ENCODE data around the gene NF1. TPM values are rescaled to one million over a fixed set of nuclear protein-coding genes. Genes with fewer than 3 reads are reported as not detected.

NF1 gene
- polyA plus RNA-seq, 3 donors = 1.2 to 7.4 (median 2.1) TPM

DNA sequence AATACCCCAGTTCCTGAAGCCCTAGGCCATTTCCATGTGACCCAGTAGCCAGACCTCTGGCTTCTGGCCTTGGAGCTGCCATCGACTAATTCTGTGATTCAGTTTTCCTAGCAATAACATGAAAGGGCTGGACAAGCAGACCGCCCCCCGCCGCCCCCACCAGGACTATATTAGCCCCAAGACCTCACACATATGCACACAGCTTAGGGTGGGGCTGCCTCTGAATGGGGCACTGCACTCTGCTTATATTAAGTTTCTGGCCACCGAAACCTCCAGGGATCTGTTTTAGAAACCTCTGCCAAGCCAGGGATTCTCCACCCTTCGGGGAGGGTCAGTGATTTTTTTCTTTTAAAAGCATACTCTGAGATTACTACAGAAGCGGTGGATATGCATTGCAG is 299.0 kb downstream of the NF1 start:
- peaks cover 0 to 16% (median 7%) of the 10 kb centered on the region in 7 donors for H3K9me3 Mint-ChIP-seq
- intact Hi-C loops (cut with micrococcal nuclease) = no loop called here
- peaks cover 0 to 8% of the 10 kb centered on the region in 2 donors for H3K36me3 Mint-ChIP-seq
- H3K4me3 Mint-ChIP-seq = peak overlapping the region in 1 of 2 donors; percentile 80
- H3K9me3 ChIP-seq (replicated peaks in 1 of 2; ENCODE audit: control insufficient read depth in 1 of 2, insufficient read depth in 1 of 2, low read length in 2 of 2) = no peaks in the 10 kb centered on the region
- H3K27ac ChIP-seq (ENCODE audit: low read depth in 1 of 2, low read length in 2 of 2) = no peak overlapping the region
- 91% methylated on average over 5 of the region's 7 CpGs for WGBS (ENCODE audit: insufficient coverage)
- no peak overlapping the region for H3K4me3 ChIP-seq (replicated peaks in 1 of 3; ENCODE audit: low read depth in 2 of 3, low read length in 3 of 3)
- H3K27me3 ChIP-seq (ENCODE audit: control insufficient read depth in 2 of 2, insufficient read depth in 2 of 2, low read length in 2 of 2) = peaks cover 26 to 56% of the 10 kb centered on the region in 2 donors
- peaks cover 10 to 14% of the 10 kb centered on the region in 2 donors for H3K4me1 ChIP-seq (ENCODE audit: control insufficient read depth in 1 of 2, insufficient read depth in 2 of 2, low read length in 2 of 2)
- H4K20me1 ChIP-seq (ENCODE audit: insufficient read depth, low read length) = no peaks in the 10 kb centered on the region
- H2AFZ ChIP-seq (ENCODE audit: insufficient read depth, low read depth, low read length, poor library complexity, severe bottlenecking) = no peak overlapping the region
- H3K4me2 ChIP-seq (replicated peaks; ENCODE audit: extremely low read depth, low read length, poor library complexity, severe bottlenecking) = no peak overlapping the region
- H3K4me1 Mint-ChIP-seq = peaks cover 16% of the 10 kb centered on the region
- H3K9ac ChIP-seq (ENCODE audit: insufficient read depth, low read length, poor library complexity, severe bottlenecking) = no peak overlapping the region
- no peaks in the 10 kb centered on the region for H3K79me2 ChIP-seq (ENCODE audit: insufficient read depth, low read length)
- peaks cover 55 to 65% (median 61%) of the 10 kb centered on the region in 3 donors for H3K27me3 Mint-ChIP-seq (ENCODE audit: low read depth in 3 of 3)
- TF ChIP-seq, protein P1, sequence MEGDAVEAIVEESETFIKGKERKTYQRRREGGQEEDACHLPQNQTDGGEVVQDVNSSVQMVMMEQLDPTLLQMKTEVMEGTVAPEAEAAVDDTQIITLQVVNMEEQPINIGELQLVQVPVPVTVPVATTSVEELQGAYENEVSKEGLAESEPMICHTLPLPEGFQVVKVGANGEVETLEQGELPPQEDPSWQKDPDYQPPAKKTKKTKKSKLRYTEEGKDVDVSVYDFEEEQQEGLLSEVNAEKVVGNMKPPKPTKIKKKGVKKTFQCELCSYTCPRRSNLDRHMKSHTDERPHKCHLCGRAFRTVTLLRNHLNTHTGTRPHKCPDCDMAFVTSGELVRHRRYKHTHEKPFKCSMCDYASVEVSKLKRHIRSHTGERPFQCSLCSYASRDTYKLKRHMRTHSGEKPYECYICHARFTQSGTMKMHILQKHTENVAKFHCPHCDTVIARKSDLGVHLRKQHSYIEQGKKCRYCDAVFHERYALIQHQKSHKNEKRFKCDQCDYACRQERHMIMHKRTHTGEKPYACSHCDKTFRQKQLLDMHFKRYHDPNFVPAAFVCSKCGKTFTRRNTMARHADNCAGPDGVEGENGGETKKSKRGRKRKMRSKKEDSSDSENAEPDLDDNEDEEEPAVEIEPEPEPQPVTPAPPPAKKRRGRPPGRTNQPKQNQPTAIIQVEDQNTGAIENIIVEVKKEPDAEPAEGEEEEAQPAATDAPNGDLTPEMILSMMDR (IDR thresholded peaks at IDR 0.05) = no peak
- no peak overlapping the region for H3K27ac Mint-ChIP-seq
- no peaks in the 10 kb centered on the region for H3K36me3 ChIP-seq (replicated peaks in 1 of 2; ENCODE audit: control insufficient read depth in 1 of 2, insufficient read depth in 2 of 2, low read length in 2 of 2)
- DNase-seq = no peak

DNA sequence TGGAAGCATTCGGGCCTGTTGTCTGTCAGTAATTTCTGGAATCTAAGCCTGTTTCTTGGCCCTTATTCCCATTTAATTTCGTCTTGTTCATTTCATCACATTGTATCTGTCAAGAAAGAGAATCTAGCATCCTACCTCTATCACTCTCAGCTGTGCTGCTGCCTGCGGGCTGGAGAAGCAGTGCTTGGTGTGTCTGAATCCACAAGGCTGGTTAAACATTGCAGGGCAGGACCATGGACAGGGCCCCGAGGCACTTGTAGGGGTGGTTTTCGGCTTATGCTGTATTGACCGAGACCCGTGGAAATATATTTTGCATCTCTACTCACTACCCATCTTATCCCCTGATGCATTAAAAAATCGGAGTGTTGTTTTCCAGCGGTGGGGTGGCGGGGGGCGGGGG is 299.8 kb downstream of the NF1 start:
- no peak overlapping the region for H3K27ac Mint-ChIP-seq
- DNase-seq = no peak
- TF ChIP-seq, protein P1 (IDR thresholded peaks at IDR 0.05) = no peak
- intact Hi-C loops (cut with micrococcal nuclease) = no loop called here
- Histone ChIP-seq H3K27me3 (ENCODE audit: control insufficient read depth in 2 of 2, insufficient read depth in 2 of 2, low read length in 2 of 2) (peaks cover 26 to 48% of the 10 kb centered on the region in 2 donors), H3K79me2 (ENCODE audit: insufficient read depth, low read length) (no peaks in the 10 kb centered on the region), H3K9me3 (replicated peaks in 1 of 2; ENCODE audit: control insufficient read depth in 1 of 2, insufficient read depth in 1 of 2, low read length in 2 of 2) (no peaks in the 10 kb centered on the region), H3K27ac (ENCODE audit: low read depth in 1 of 2, low read length in 2 of 2) (no peak overlapping the region), H3K4me3 (replicated peaks in 1 of 3; ENCODE audit: low read depth in 2 of 3, low read length in 3 of 3) (no peak overlapping the region), H3K4me2 (replicated peaks; ENCODE audit: extremely low read depth, low read length, poor library complexity, severe bottlenecking) (no peak overlapping the region), H3K4me1 (ENCODE audit: control insufficient read depth in 1 of 2, insufficient read depth in 2 of 2, low read length in 2 of 2) (peaks cover 10 to 14% of the 10 kb centered on the region in 2 donors), H2AFZ (ENCODE audit: insufficient read depth, low read depth, low read length, poor library complexity, severe bottlenecking) (no peak overlapping the region), H3K36me3 (replicated peaks in 1 of 2; ENCODE audit: control insufficient read depth in 1 of 2, insufficient read depth in 2 of 2, low read length in 2 of 2) (no peaks in the 10 kb centered on the region), H4K20me1 (ENCODE audit: insufficient read depth, low read length) (no peaks in the 10 kb centered on the region), H3K9ac (ENCODE audit: insufficient read depth, low read length, poor library complexity, severe bottlenecking) (no peak overlapping the region)
- WGBS (ENCODE audit: insufficient coverage) = 58% methylated on average over 2 of the region's 11 CpGs
- H3K27me3 Mint-ChIP-seq (ENCODE audit: low read depth in 3 of 3) = peaks cover 51 to 57% (median 55%) of the 10 kb centered on the region in 3 donors
- peaks cover 0 to 8% of the 10 kb centered on the region in 2 donors for H3K36me3 Mint-ChIP-seq
- peaks cover 14% of the 10 kb centered on the region for H3K4me1 Mint-ChIP-seq
- peak overlapping the region in 1 of 2 donors; percentile 67 for H3K4me3 Mint-ChIP-seq
- peaks cover 0 to 16% (median 7%) of the 10 kb centered on the region in 7 donors for H3K9me3 Mint-ChIP-seq
